Nephron progenitor cell (in vitro differentiated cells): ENCODE results near the gene MYT1.
A peak's percentile ranks its signal among the peaks of the same experiment; 100 is the strongest.
"Not testable (repeated sequence)": the region's sequence is repeated elsewhere in the genome, so short reads cannot be mapped to it uniquely, and the experiment has no call there.

Experiments used
- DNase-seq: peaks from one replicate; pipeline ENCODE4 v3.0.0; 2021
- H3K27ac Mint-ChIP-seq: 2 replicates; pipeline ENCODE4 v1.8.0; 2021; ENCODE audit warnings: mild to moderate bottlenecking, moderate library complexity, mixed read lengths
- H3K27me3 Mint-ChIP-seq: 2 replicates; pipeline ENCODE4 v1.8.0; 2021; ENCODE audit warnings: mild to moderate bottlenecking, low read depth, mixed read lengths; ENCODE audit not compliant: poor library complexity
- H3K36me3 Mint-ChIP-seq: 2 replicates; pipeline ENCODE4 v1.8.0; 2021; ENCODE audit warnings: low read depth, mixed read lengths
- H3K4me1 Mint-ChIP-seq: 2 replicates; pipeline ENCODE4 v1.8.0; 2021; ENCODE audit warnings: mixed read lengths
- H3K4me3 Mint-ChIP-seq: 2 replicates; pipeline ENCODE4 v1.8.0; 2021; ENCODE audit warnings: mild to moderate bottlenecking, moderate library complexity, mixed read lengths
- H3K9me3 Mint-ChIP-seq: 2 replicates; pipeline ENCODE4 v1.8.0; 2021; ENCODE audit warnings: mild to moderate bottlenecking, moderate library complexity, mixed read lengths
- TF ChIP-seq, protein P1 (sequence below): fragments of 200-600 bp; sonication (generic); IDR thresholded peaks from 2 replicates; pipeline ENCODE4 v1.5.0; 2021; ENCODE audit warnings: antibody characterized with exemption

Gene MYT1

DNA sequence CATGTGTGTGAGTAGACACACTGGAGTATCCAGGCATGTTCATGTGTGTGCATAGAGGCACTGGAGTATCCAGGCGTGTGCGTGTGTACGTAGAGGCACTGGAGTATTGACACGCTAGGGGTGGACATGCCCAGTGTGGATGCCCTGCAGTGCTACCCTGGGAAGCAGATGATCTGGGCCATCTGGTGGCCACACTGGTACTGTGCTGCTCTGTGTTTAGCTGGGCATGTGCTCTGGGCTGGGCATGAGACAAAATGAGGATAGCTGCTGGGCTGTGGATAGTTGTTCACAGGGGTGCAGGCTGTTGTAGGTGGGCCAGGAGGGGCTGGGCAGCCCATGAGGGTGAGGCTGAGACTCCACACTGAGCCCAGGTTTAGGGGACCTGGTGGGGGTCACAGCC is 32.8 kb upstream of the MYT1 start:
- Mint-ChIP-seq H3K27me3 (peaks cover 24% of the 10 kb centered on the region), H3K27ac (no peak overlapping the region), H3K4me3 (no peak overlapping the region), H3K9me3 (peaks cover 16% of the 10 kb centered on the region), H3K4me1 (no peaks in the 10 kb centered on the region), H3K36me3 (no peaks in the 10 kb centered on the region)
- TF ChIP-seq, protein P1, sequence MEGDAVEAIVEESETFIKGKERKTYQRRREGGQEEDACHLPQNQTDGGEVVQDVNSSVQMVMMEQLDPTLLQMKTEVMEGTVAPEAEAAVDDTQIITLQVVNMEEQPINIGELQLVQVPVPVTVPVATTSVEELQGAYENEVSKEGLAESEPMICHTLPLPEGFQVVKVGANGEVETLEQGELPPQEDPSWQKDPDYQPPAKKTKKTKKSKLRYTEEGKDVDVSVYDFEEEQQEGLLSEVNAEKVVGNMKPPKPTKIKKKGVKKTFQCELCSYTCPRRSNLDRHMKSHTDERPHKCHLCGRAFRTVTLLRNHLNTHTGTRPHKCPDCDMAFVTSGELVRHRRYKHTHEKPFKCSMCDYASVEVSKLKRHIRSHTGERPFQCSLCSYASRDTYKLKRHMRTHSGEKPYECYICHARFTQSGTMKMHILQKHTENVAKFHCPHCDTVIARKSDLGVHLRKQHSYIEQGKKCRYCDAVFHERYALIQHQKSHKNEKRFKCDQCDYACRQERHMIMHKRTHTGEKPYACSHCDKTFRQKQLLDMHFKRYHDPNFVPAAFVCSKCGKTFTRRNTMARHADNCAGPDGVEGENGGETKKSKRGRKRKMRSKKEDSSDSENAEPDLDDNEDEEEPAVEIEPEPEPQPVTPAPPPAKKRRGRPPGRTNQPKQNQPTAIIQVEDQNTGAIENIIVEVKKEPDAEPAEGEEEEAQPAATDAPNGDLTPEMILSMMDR, result no peak
- DNase-seq, result peak; percentile 1

DNA sequence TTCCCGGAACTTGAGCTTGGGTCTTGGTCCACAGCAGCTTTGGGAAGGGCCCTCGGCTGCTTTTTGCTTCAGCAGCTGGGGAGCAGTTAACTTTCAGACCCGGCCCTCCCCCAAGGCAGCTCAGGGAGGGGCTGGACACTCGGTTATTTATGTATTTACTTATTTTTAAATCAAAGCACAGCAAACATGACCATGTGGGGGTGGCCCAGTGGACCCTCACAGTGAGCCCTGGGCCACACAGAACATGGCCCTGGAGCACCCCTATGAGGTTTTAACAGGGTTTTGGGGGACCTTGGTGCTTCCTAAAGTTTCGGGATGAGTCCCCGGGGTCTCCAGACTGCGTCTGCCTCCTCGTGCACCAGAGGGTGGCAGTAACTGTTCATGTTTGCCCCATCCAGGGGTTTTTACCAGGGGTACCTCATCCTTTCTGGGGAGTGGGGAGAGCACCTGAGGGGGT is 30.3 kb upstream of the MYT1 start:
- H3K4me1 Mint-ChIP-seq, result no peaks in the 10 kb centered on the region
- H3K4me3 Mint-ChIP-seq, result no peak overlapping the region
- peaks cover 5% of the 10 kb centered on the region for H3K9me3 Mint-ChIP-seq
- H3K27ac Mint-ChIP-seq, result no peak overlapping the region
- DNase-seq, result peak; percentile 1
- no peaks in the 10 kb centered on the region for H3K36me3 Mint-ChIP-seq
- H3K27me3 Mint-ChIP-seq, result peaks cover 33% of the 10 kb centered on the region
- TF ChIP-seq, protein P1, result no peak

DNA sequence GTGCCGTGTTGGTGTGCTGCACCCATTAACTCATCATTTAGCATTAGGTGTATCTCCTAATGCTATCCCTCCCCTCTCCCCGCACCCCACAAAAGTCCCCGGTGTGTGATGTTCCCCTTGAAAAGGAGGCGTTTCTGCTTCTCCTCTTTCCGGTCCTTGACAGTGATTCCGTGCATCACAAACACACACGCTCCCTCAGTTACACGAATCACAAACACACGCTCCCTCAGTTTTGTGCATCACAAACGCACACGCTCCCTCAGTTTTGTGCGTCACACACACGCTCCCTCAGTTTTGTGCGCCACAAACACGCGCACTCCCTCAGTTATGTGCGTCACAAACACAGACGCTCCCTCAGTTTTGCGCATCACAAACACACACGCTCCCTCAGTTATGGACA is 29.5 kb upstream of the MYT1 start:
- H3K36me3 Mint-ChIP-seq, H3K4me3 Mint-ChIP-seq, DNase-seq, H3K4me1 Mint-ChIP-seq, H3K9me3 Mint-ChIP-seq: not testable (repeated sequence)
- Mint-ChIP-seq H3K27me3 (peaks cover 30% of the 10 kb centered on the region), H3K27ac (peak overlapping the region; percentile 89)

DNA sequence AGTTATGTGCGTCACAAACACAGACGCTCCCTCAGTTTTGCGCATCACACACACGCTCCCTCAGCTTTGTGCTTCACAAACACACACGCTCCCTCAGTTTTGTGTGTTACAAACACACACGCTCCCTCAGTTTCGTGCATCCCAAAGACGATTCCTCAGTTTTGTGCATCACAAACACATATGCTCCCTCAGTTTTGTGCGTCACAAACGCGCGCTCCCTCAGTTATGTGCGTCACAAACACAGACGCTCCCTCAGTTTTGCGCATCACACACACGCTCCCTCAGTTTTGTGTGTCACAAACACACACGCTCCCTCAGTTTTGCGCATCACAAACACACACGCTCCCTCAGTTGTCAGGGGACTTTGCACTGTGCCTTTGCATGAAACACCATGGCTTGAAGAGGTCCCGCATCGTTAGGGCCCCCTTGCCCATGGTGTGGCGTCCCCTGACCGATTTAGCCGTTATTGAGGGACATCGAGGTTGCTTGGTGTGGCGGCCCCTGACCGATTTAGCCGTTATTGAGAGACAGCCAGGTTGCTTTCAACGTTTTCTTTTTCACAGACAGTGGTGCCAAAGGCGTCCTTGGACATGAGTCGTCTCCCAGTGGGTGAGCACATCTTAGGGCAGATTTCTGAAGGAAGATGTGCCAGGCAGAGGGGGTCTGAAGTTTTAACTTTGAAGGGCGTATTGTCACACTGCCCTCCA is 28.1 kb upstream of the MYT1 start:
- Mint-ChIP-seq H3K4me3 (no peak overlapping the region), H3K27ac (no peak overlapping the region), H3K4me1 (peaks cover 17% of the 10 kb centered on the region), H3K27me3 (peaks cover 25% of the 10 kb centered on the region), H3K9me3 (no peaks in the 10 kb centered on the region), H3K36me3 (no peaks in the 10 kb centered on the region)
- TF ChIP-seq, protein P1, result no peak
- no peak for DNase-seq

DNA sequence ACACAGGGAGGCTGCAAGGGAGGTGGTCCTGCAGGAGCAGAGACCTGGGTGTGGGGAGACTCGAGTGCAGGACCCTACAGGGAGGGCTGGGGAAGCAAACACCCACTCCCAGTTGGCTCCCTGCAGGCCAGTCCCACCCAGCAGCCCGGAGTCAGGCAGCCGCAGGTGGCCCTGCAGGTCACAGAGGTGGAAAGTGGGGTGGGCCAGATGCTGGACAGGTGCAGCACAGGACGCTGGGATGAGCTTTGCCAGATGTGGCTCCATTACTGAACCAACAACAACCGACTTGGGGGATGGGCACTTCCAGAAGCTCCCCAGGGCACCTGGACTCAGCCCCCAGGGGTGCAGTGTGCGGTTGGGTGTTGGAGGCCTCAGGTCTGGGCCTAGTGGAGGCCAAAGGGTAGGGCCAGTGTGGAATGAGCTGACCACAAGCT is 26.6 kb upstream of the MYT1 start:
- TF ChIP-seq, protein P1, result no peak
- Mint-ChIP-seq H3K4me3 (no peak overlapping the region), H3K27ac (no peak overlapping the region), H3K36me3 (no peaks in the 10 kb centered on the region), H3K4me1 (peaks cover 23% of the 10 kb centered on the region), H3K9me3 (no peaks in the 10 kb centered on the region), H3K27me3 (peaks cover 36% of the 10 kb centered on the region)
- peak; percentile 1 for DNase-seq

DNA sequence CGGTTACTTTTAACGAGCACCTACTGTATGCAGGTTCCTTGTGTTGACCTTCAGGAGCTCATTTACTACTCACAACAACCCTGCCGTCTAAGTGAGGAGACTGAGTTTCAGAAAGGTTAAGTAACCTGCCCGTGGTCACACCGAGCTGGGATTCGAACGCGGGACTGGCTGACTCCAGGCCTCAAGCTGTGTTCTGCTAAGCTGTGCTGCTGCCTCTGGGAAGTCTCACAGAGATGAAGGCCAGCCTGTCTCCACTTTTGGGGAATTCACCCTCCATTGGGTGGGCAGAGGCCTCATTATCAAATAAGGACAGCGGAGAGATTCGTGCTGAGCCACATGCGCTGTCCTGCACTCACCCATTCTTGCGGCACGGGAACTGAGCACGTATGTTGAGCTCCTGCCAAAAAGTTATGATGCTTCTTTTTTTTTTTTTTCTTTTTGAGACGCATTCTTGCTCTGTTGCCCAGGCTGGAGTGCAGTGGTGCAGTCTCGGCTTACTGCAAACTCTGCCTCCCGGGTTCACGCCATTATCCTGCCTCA is 25.9 kb upstream of the MYT1 start:
- TF ChIP-seq, protein P1, result no peak
- no peaks in the 10 kb centered on the region for H3K9me3 Mint-ChIP-seq
- peaks cover 41% of the 10 kb centered on the region for H3K27me3 Mint-ChIP-seq
- peak; percentile 1 for DNase-seq
- no peak overlapping the region for H3K27ac Mint-ChIP-seq
- no peak overlapping the region for H3K4me3 Mint-ChIP-seq
- no peaks in the 10 kb centered on the region for H3K36me3 Mint-ChIP-seq
- peaks cover 30% of the 10 kb centered on the region for H3K4me1 Mint-ChIP-seq
